Body of pancreas (tissue), 4 donors: Measurements from ENCODE around the gene PHOX2A. TPM values are rescaled to one million over a fixed set of nuclear protein-coding genes. Genes with fewer than 3 reads are reported as not detected.
A peak's percentile ranks its signal among the peaks of the same experiment; 100 is the strongest.

Experiments
- ATAC-seq: fragments of 150-250 bp; one replicate; pipeline ENCODE4 v1.9.1; 2016
- DNase-seq, 4 donors: peaks; one replicate each; pipeline ENCODE4 v3.0.0-alpha.2; 2019
- H3K27ac ChIP-seq, 4 donors: fragments of 200-600 bp; sonication (generic); 1 replicate in 3 of 4; 2 replicates in 1 of 4; pipeline versions ENCODE4 v1.5.1 to v1.6.1; 2016 to 2019; ENCODE audit warnings: mild to moderate bottlenecking in 1 of 4, mixed read lengths in 1 of 4, moderate library complexity in 1 of 4
- H3K27me3 ChIP-seq, 2 donors: fragments of 200-600 bp; sonication (generic); one replicate each; pipeline ENCODE4 v1.6.0; 2016; ENCODE audit warnings: mild to moderate bottlenecking in 1 of 2
- H3K36me3 ChIP-seq, 2 donors: fragments of 200-600 bp; sonication (generic); replicated peaks in 1 of 2; 2 replicates each; pipeline ENCODE4 v1.5.1; 2016; ENCODE audit warnings: low read depth in 2 of 2; ENCODE audit not compliant: insufficient read depth in 1 of 2
- H3K4me1 ChIP-seq: fragments of 200-600 bp; sonication (generic); one replicate; pipeline ENCODE4 v1.6.0; 2016
- H3K4me3 ChIP-seq, 2 donors: fragments of 200-600 bp; sonication (generic); 1 replicate in 1 of 2; 2 replicates in 1 of 2; pipeline ENCODE4 v1.5.1; 2016 to 2019
- H3K9me3 ChIP-seq, 3 donors: fragments of 200-600 bp; sonication (generic); 1 replicate in 2 of 3; 2 replicates in 1 of 3; pipeline ENCODE4 v1.5.1; 2016
- CTCF ChIP-seq, 7 experiments: fragments of 450-650 bp in 4 of 7; fragments of 200-600 bp in 3 of 7; sonication (generic) in 3 of 7; IDR thresholded peaks; one replicate each; pipeline ENCODE4 v1.5.1; 2016 to 2019; ENCODE audit warnings: antibody characterized with exemption in 7 of 7
- POLR2A ChIP-seq, 3 donors: fragments of 450-650 bp; IDR thresholded peaks; one replicate each; pipeline ENCODE4 v1.6.1; 2016; ENCODE audit warnings: antibody characterized with exemption in 3 of 3, mild to moderate bottlenecking in 2 of 3
- WGBS, 2 donors: methylation state at CpG; one replicate each; pipeline ENCODE4 v1.1.5; 2017; 5-methylcytosine and 5-hydroxymethylcytosine counted together
- intact Hi-C: fragments of 100-400 bp; cut with DNase I; formaldehyde crosslinking; loops from one replicate; pipeline ENCODE4 v1.15.1; 2023
- total RNA-seq, 2 donors: library from RNA; depleted of rRNA; stranded (reverse); fragments of >200 nt; gene quantifications; one replicate each; pipeline ENCODE4 v1.1.0, GENCODE V29; 2016

The PHOX2A gene
- total RNA-seq, 2 donors from 2014 or later, result not detected

- peaks cover 0 to 19% of the 10 kb centered on the region in 2 donors for H3K27me3 ChIP-seq
- TF ChIP-seq POLR2A (IDR thresholded peaks at IDR 0.05) (no peak), CTCF (IDR thresholded peaks at IDR 0.05) (peak in 6 of 7 experiments; percentile 61 to 76 (median 64))
- peaks cover 22% of the 10 kb centered on the region for H3K4me1 ChIP-seq
- WGBS, 2 donors, result 36 to 39% methylated on average over 9 to 16 of the region's 16 CpGs
- no peak overlapping the region for H3K27ac ChIP-seq
- ATAC-seq, result peak; percentile 65
- no peaks in the 10 kb centered on the region for H3K9me3 ChIP-seq
- peaks cover 0 to 2% of the 10 kb centered on the region in 2 donors for H3K36me3 ChIP-seq
- no peak overlapping the region for H3K4me3 ChIP-seq
- intact Hi-C loops, result no loop called here
- peak; percentile 61 to 62 (median 62) for DNase-seq
These were observed 5.9 kb downstream of the PHOX2A start for GRCh38 chr11:72238040-72238450.

GRCh38 chr11:72237112-72237931, 6.7 kb downstream of the PHOX2A start:
- H3K27ac ChIP-seq, result no peak overlapping the region
- WGBS, 2 donors, result 81 to 85% methylated on average over 7 to 20 of the region's 22 CpGs
- peaks cover 22% of the 10 kb centered on the region for H3K4me1 ChIP-seq
- ATAC-seq (no peak), DNase-seq (no peak)
- H3K9me3 ChIP-seq, result no peaks in the 10 kb centered on the region
- no peak for TF ChIP-seq POLR2A (IDR thresholded peaks at IDR 0.05)
- TF ChIP-seq CTCF (IDR thresholded peaks at IDR 0.05), result no peak
- peaks cover 0 to 3% of the 10 kb centered on the region in 2 donors for H3K36me3 ChIP-seq
- intact Hi-C loops, result no loop called here
- peaks cover 0 to 17% of the 10 kb centered on the region in 2 donors for H3K27me3 ChIP-seq
- no peak overlapping the region for H3K4me3 ChIP-seq

- WGBS, 2 donors, result 73 to 81% methylated on average over 2 of the region's 2 CpGs
- TF ChIP-seq POLR2A (IDR thresholded peaks at IDR 0.05) (no peak), CTCF (IDR thresholded peaks at IDR 0.05) (no peak)
- intact Hi-C loops, result no loop called here
These were observed 7.2 kb downstream of the PHOX2A start for GRCh38 chr11:72236774-72237111.

GRCh38 chr11:72236083-72236697, 7.8 kb downstream of the PHOX2A start:
- Histone ChIP-seq H3K27me3 (peaks cover 0 to 11% of the 10 kb centered on the region in 2 donors), H3K27ac (no peak overlapping the region), H3K4me3 (no peak overlapping the region), H3K4me1 (peaks cover 22% of the 10 kb centered on the region), H3K36me3 (peaks cover 0 to 5% of the 10 kb centered on the region in 2 donors), H3K9me3 (no peaks in the 10 kb centered on the region)
- intact Hi-C loops, result no loop called here
- TF ChIP-seq POLR2A (IDR thresholded peaks at IDR 0.05) (no peak), CTCF (IDR thresholded peaks at IDR 0.05) (no peak)
- no peak for ATAC-seq
- no peak for DNase-seq
- 67 to 72% methylated on average over 4 of the region's 4 CpGs for WGBS, 2 donors

More at GRCh38 chr11:72236774-72237111, 7.2 kb downstream of the PHOX2A start:
- DNase-seq (no peak), ATAC-seq (no peak)
- H3K4me1 ChIP-seq, result peaks cover 22% of the 10 kb centered on the region
- peaks cover 0 to 14% of the 10 kb centered on the region in 2 donors for H3K27me3 ChIP-seq
- no peak overlapping the region for H3K27ac ChIP-seq
- no peak overlapping the region for H3K4me3 ChIP-seq
- H3K36me3 ChIP-seq, result peaks cover 0 to 5% of the 10 kb centered on the region in 2 donors
- no peaks in the 10 kb centered on the region for H3K9me3 ChIP-seq
